NB4 (cell line): Measurements from ENCODE around the gene EFCAB6.

Source experiments
- DNase-seq: peaks from one replicate; pipeline ENCODE4 v3.0.0; 2010; ENCODE audit warnings: low read depth
- H3K4me3 ChIP-seq: one replicate; pipeline ENCODE4 v1.5.1; 2011; ENCODE audit warnings: mild to moderate bottlenecking, low read depth, low read length, moderate library complexity
- MYC ChIP-seq: IDR thresholded peaks from 2 replicates; pipeline ENCODE4 v1.6.1; 2011; ENCODE audit warnings: low read depth, low read length
- POLR2A ChIP-seq: IDR thresholded peaks from 2 replicates; pipeline ENCODE4 v1.6.1; 2011; ENCODE audit warnings: mild to moderate bottlenecking; ENCODE audit not compliant: insufficient read length; ENCODE audit errors: extremely low read depth
- TF ChIP-seq, protein P1 (sequence below): IDR thresholded peaks from one replicate; pipeline ENCODE4 v1.5.1; 2012; ENCODE audit warnings: low read depth, low read length
- TF ChIP-seq, protein P2 (sequence below): IDR thresholded peaks from 2 replicates; pipeline ENCODE4 v1.6.1; 2011; ENCODE audit warnings: low read depth, low read length

The EFCAB6 gene

GRCh38 chr22:43541022-43541421 lies 271.1 kb downstream of the EFCAB6 start:
- no peak for DNase-seq
- no peak overlapping the region for H3K4me3 ChIP-seq
- TF ChIP-seq POLR2A: no peak
- TF ChIP-seq, protein P1, sequence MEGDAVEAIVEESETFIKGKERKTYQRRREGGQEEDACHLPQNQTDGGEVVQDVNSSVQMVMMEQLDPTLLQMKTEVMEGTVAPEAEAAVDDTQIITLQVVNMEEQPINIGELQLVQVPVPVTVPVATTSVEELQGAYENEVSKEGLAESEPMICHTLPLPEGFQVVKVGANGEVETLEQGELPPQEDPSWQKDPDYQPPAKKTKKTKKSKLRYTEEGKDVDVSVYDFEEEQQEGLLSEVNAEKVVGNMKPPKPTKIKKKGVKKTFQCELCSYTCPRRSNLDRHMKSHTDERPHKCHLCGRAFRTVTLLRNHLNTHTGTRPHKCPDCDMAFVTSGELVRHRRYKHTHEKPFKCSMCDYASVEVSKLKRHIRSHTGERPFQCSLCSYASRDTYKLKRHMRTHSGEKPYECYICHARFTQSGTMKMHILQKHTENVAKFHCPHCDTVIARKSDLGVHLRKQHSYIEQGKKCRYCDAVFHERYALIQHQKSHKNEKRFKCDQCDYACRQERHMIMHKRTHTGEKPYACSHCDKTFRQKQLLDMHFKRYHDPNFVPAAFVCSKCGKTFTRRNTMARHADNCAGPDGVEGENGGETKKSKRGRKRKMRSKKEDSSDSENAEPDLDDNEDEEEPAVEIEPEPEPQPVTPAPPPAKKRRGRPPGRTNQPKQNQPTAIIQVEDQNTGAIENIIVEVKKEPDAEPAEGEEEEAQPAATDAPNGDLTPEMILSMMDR: no peak
- TF ChIP-seq MYC: no peak
- TF ChIP-seq, protein P2, sequence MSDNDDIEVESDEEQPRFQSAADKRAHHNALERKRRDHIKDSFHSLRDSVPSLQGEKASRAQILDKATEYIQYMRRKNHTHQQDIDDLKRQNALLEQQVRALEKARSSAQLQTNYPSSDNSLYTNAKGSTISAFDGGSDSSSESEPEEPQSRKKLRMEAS: no peak

GRCh38 chr22:43540529-43540923 lies 271.6 kb downstream of the EFCAB6 start:
- no peak for DNase-seq
- TF ChIP-seq, protein P2: no peak
- TF ChIP-seq MYC: no peak
- TF ChIP-seq POLR2A: no peak
- TF ChIP-seq, protein P1: no peak
- H3K4me3 ChIP-seq: no peak overlapping the region

DNA sequence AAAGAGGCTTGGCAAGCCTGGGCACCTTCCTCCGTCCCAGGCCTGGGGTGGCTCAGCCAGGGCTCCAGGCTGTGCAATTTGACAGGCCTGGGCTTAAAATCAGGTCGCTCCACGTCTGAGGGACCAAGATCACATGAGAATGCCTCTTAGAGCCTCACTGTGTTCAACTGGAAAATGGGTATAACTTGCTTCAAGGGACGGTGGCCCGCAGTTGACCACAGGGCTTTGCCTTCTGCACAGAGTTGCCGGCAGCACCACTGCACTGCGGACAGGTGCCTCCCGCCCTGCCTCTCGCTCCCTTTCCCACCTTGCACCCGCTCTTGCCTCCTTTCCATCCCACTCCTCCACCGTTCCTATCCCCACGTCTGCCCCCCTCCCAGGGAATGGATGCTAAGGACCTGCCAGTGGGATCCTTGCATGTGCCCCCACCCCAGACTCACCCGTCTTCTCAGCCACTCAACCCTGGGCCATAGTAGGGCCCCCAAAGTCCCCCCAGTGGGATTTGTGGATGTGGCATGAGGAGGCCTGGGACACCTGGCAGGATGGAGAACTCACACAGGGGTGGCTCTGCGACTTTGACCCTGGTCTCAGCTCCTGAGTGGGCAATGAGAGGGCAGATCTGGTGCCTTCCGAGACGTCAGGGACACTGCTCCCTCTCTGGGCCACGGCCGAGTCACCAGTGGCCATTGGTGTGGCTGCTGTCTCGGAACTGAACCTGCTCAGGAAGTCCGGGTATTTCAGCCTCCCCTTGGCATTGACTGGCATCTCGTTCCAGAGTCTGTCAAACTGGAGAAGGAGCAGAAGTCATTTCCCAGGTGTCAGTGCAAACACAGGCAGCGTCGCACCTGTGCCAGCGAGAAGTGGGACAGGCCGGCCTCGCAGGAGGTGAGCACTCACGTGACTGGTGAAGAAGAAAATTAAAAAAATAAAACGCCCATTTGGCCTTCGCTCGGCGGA lies 272.3 kb downstream of the EFCAB6 start:
- H3K4me3 ChIP-seq: no peak overlapping the region
- TF ChIP-seq MYC (no peak), POLR2A (no peak)
- TF ChIP-seq, protein P1: no peak
- TF ChIP-seq, protein P2: no peak
- DNase-seq: no peak

DNA sequence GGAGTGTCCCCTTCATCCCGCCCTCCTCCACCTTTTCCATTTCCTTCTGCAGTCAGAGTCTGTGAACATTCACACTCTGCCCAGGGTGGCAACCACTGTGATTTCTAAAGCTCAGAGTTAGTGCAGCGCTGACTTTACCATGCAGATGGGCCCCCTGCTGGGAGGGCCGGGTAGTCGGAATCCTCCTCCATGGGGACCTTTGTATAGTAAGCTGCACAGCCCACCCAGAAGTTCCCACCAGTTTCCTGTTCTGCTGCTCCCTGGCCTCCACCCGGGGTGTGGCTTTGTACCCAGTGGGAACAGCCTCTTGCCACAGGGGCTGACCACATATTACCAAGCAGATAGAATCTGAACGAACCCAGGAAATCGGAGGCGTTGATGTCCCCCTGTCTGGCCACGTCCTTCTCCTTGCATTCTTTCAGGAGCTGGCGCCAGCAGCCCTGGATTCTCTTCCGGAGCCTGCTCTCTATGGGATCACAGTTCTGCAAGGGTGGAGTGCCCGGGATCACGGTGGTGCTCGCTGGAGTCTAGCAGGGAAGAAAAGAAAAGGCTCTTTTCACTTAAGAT lies 275.0 kb downstream of the EFCAB6 start:
- peak; percentile 71 for DNase-seq
- TF ChIP-seq, protein P1: peak; percentile 59
- no peak for TF ChIP-seq MYC
- H3K4me3 ChIP-seq: no peak overlapping the region

- DNase-seq: no peak
- TF ChIP-seq, protein P1: no peak
- TF ChIP-seq, protein P2: no peak
- TF ChIP-seq POLR2A (no peak), MYC (no peak)
- no peak overlapping the region for H3K4me3 ChIP-seq
Observed at GRCh38 chr22:43535741-43536140, 276.4 kb downstream of the EFCAB6 start.
